Mammary epithelial cell (primary cell): ENCODE results near the gene AVPI1.

Experiments used
- EZH2 ChIP-seq: IDR thresholded peaks from 2 replicates; pipeline ENCODE4 v1.6.1; 2012; ENCODE audit warnings: low read length, inconsistent platforms, borderline replicate concordance
- TF ChIP-seq, protein P1 (sequence below), 2 donors: IDR thresholded peaks in 1 of 2; conservative IDR thresholded peaks in 1 of 2; 2 replicates each; pipeline ENCODE4 v1.5.1; 2011 to 2012; ENCODE audit warnings: inconsistent platforms in 2 of 2, low read length in 2 of 2, mild to moderate bottlenecking in 2 of 2, control low read depth in 1 of 2, low read depth in 1 of 2; ENCODE audit not compliant: insufficient read depth in 1 of 2; ENCODE audit errors: extremely low read depth in 1 of 2

DNA sequence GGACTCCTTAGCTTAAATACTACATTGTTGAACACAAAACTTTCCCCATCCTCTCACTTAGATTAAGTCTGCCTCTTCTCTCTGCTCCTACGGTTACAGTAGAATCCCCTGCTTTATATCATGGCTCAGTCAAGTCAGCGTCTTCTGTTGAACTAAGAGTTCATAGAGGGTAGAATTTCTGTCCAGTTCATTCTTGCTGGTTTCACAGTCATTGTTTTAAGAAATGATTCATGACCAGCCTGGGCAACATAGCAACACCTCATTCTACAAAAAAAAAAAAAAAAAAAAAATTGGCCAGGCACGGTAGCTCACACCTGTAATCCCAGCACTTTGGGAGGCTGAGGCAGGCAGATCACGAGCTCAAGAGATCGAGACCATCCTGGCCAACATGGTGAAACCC, 46.2 kb upstream of the AVPI1 start:
- TF ChIP-seq, protein P1, sequence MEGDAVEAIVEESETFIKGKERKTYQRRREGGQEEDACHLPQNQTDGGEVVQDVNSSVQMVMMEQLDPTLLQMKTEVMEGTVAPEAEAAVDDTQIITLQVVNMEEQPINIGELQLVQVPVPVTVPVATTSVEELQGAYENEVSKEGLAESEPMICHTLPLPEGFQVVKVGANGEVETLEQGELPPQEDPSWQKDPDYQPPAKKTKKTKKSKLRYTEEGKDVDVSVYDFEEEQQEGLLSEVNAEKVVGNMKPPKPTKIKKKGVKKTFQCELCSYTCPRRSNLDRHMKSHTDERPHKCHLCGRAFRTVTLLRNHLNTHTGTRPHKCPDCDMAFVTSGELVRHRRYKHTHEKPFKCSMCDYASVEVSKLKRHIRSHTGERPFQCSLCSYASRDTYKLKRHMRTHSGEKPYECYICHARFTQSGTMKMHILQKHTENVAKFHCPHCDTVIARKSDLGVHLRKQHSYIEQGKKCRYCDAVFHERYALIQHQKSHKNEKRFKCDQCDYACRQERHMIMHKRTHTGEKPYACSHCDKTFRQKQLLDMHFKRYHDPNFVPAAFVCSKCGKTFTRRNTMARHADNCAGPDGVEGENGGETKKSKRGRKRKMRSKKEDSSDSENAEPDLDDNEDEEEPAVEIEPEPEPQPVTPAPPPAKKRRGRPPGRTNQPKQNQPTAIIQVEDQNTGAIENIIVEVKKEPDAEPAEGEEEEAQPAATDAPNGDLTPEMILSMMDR (conservative IDR thresholded peaks at IDR 0.05 in 1 of 2, IDR thresholded peaks at IDR 0.05 in 1 of 2; ENCODE audit: extremely low read depth in 1 of 2, insufficient read depth in 1 of 2, low read depth in 1 of 2, low read length in 2 of 2) = no peak
- TF ChIP-seq EZH2 = no peak
